Breast epithelium (tissue), 4 donors: ENCODE data around the gene TSSC4. TPM values are rescaled to one million over a fixed set of nuclear protein-coding genes. Genes with fewer than 3 reads are reported as not detected.
A peak's percentile ranks its signal among the peaks of the same experiment; 100 is the strongest.

Experiments
- DNase-seq, 2 donors: peaks; one replicate each; pipeline ENCODE4 v3.0.0-alpha.2; 2019; ENCODE audit warnings: low spot score in 2 of 2
- H3K27ac ChIP-seq, 2 donors: fragments of 200-600 bp; sonication (generic) in 1 of 2; one replicate each; pipeline ENCODE4 v1.5.1; 2016 to 2019; ENCODE audit warnings: mild to moderate bottlenecking in 1 of 2
- H3K27me3 ChIP-seq, 2 donors: fragments of 200-600 bp; sonication (generic) in 1 of 2; one replicate each; pipeline versions ENCODE4 v1.5.1 to v1.6.0; 2017 to 2019; ENCODE audit warnings: control low read depth in 1 of 2, mild to moderate bottlenecking in 1 of 2
- H3K36me3 ChIP-seq: fragments of 200-600 bp; one replicate; pipeline ENCODE4 v1.5.1; 2019
- H3K4me1 ChIP-seq, 2 donors: fragments of 200-600 bp; sonication (generic); one replicate each; pipeline ENCODE4 v1.5.1; 2016 to 2019; ENCODE audit warnings: control low read depth in 1 of 2
- H3K4me3 ChIP-seq, 3 donors: fragments of 200-600 bp; sonication (generic); 1 replicate in 2 of 3; 2 replicates in 1 of 3; pipeline ENCODE4 v1.5.1; 2016 to 2019; ENCODE audit warnings: mild to moderate bottlenecking in 3 of 3, moderate library complexity in 2 of 3
- H3K9me3 ChIP-seq, 2 donors: fragments of 200-600 bp; sonication (generic) in 1 of 2; one replicate each; pipeline ENCODE4 v1.5.1; 2016 to 2019; ENCODE audit warnings: control low read depth in 1 of 2
- CTCF ChIP-seq, 3 donors: fragments of 450-650 bp; IDR thresholded peaks; one replicate each; pipeline ENCODE4 v1.5.1; 2016 to 2017; ENCODE audit warnings: antibody characterized with exemption in 3 of 3, mild to moderate bottlenecking in 3 of 3, moderate library complexity in 3 of 3
- POLR2A ChIP-seq: fragments of 450-650 bp; IDR thresholded peaks from one replicate; pipeline ENCODE4 v1.6.1; 2016; ENCODE audit warnings: antibody characterized with exemption, mild to moderate bottlenecking, moderate library complexity
- POLR2AphosphoS5 ChIP-seq, 3 donors: sonication (generic); formaldehyde crosslinking; IDR thresholded peaks; one replicate each; pipeline ENCODE4 v1.6.1; 2017; ENCODE audit warnings: antibody characterized with exemption in 3 of 3
- intact Hi-C: fragments of 100-400 bp; cut with DNase I; formaldehyde crosslinking; loops from one replicate; pipeline ENCODE4 v1.15.1; 2023; ENCODE audit warnings: low total_unique reads
- total RNA-seq, 3 donors: library from RNA; depleted of rRNA; stranded (reverse); fragments of >200 nt; gene quantifications; one replicate each; pipeline ENCODE4 v1.1.0, GENCODE V29; 2016

Gene TSSC4
- total RNA-seq, 3 donors from 2014 or later: 36.8 to 44.9 (median 37.2) TPM

GRCh38 chr11:2409611-2410468 lies 9.3 kb downstream of the TSSC4 start:
- intact Hi-C loops: loop anchor here (2.0 to 5.0 kb wide), 2 partner anchors 59 to 223 kb away; no protein-coding TSS in a partner anchor
- H3K27ac ChIP-seq: peak overlapping the region in 1 of 2 donors; percentile 12

GRCh38 chr11:2410616-2411015 lies 10.1 kb downstream of the TSSC4 start:
- Histone ChIP-seq H3K9me3 (no peaks in the 10 kb centered on the region), H3K36me3 (no peaks in the 10 kb centered on the region), H3K4me3 (no peak overlapping the region), H3K27me3 (no peaks in the 10 kb centered on the region), H3K4me1 (no peaks in the 10 kb centered on the region), H3K27ac (no peak overlapping the region)
- TF ChIP-seq POLR2A: no peak
- TF ChIP-seq POLR2AphosphoS5 (IDR thresholded peaks at IDR 0.05): no peak
- TF ChIP-seq CTCF (IDR thresholded peaks at IDR 0.05): no peak
- no peak for DNase-seq
- intact Hi-C loops: loop anchor here (2.0 to 5.0 kb wide), 2 partner anchors 58 to 223 kb away; no protein-coding TSS in a partner anchor

More at GRCh38 chr11:2409611-2410468, 9.3 kb downstream of the TSSC4 start:
- no peaks in the 10 kb centered on the region for H3K36me3 ChIP-seq
- H3K9me3 ChIP-seq: no peaks in the 10 kb centered on the region
- peak overlapping the region in 1 of 3 donors; percentile 15 for H3K4me3 ChIP-seq
- H3K27me3 ChIP-seq: no peaks in the 10 kb centered on the region
- no peak for DNase-seq
- no peak for TF ChIP-seq POLR2AphosphoS5 (IDR thresholded peaks at IDR 0.05)
- TF ChIP-seq POLR2A: no peak
- no peak for TF ChIP-seq CTCF (IDR thresholded peaks at IDR 0.05)
- H3K4me1 ChIP-seq: no peaks in the 10 kb centered on the region

- Histone ChIP-seq H3K27me3 (no peaks in the 10 kb centered on the region), H3K4me3 (no peak overlapping the region), H3K36me3 (no peaks in the 10 kb centered on the region), H3K27ac (no peak overlapping the region), H3K4me1 (no peaks in the 10 kb centered on the region), H3K9me3 (no peaks in the 10 kb centered on the region)
- TF ChIP-seq CTCF (IDR thresholded peaks at IDR 0.05) (no peak), POLR2AphosphoS5 (IDR thresholded peaks at IDR 0.05) (no peak), POLR2A (no peak)
- intact Hi-C loops: loop anchor here (2.0 to 5.0 kb wide), 2 partner anchors 57 to 224 kb away; no protein-coding TSS in a partner anchor
- DNase-seq: no peak
Observed at GRCh38 chr11:2411446-2412305, 11.1 kb downstream of the TSSC4 start.

- H3K27me3 ChIP-seq: no peaks in the 10 kb centered on the region
- no peaks in the 10 kb centered on the region for H3K4me1 ChIP-seq
- H3K4me3 ChIP-seq: no peak overlapping the region
- H3K9me3 ChIP-seq: no peaks in the 10 kb centered on the region
- TF ChIP-seq CTCF (IDR thresholded peaks at IDR 0.05): no peak
- no peak for TF ChIP-seq POLR2AphosphoS5 (IDR thresholded peaks at IDR 0.05)
- no peak for TF ChIP-seq POLR2A
- no peaks in the 10 kb centered on the region for H3K36me3 ChIP-seq
- no peak for DNase-seq
- H3K27ac ChIP-seq: no peak overlapping the region
- intact Hi-C loops: loop anchor here (5.0 kb wide), 1 partner anchor 225 kb away; no protein-coding TSS in a partner anchor
Observed at GRCh38 chr11:2412323-2412722, 11.8 kb downstream of the TSSC4 start.
